Measurements from ENCODE around the gene CPN1.

The CPN1 gene

DNA sequence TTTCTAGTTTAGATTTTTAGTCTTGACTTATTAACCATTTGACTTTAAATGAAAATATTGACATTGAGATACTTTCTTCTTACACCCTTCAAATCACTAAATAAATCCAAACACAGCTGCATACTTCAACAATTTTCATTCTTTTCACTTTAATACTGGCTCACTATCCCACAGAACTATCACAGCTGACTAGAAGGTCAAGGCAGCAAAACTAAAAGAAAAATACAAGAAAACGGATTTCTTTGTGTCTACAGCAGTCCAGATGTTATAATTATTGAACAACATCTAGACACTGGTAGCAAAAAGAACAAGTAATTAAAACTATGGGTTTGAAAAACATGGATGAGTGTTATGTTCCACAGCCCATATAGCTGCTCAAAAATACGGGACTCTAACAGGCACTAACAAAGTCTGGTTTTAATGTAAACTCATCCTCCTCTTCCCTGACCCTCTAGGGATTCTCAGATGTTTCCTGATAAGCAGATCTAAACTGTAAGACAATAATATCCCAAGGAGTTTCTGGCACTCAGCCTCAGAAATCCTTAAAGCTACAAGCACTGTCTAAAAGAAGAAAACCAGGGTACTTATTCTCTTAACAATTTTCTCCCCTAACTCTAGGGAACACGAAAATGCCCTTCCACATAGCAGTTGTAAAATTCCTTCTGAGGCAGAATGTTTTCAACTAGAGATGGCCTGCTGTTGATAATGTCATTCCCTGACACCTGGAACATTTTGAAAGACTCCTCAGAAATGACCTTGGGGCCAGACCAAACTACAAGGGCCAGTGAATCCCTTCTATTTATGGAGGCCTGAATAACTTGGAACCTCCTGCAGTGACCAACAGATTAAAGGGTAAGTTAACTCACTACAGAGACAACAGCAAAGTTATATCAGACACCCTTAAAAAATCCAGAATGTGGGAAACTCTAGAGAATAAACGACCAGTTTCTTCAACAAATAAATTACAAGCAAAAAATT, 84.7 kb downstream of the CPN1 start:
- no peak for DNase-seq (ENCODE audit: low read depth in 2 of 2)

DNA sequence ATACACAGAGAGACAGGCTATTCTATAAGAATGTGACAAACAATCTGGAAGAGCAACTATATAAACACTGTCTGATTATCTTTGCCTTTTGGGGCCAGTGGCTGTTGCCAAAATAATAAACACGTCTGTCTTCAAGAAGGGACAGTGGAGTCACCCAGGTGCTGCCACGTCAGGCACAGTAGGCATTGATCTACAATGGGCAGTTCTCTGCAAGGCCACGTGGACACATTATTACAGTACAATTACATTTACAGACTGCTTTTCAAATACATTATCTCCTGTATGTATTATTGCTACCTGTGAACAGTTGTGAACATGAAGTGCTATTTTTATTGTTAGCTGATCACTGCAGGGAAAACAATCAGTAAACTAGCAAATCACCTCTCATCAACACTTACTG, 86.0 kb downstream of the CPN1 start:
- DNase-seq (ENCODE audit: low read depth in 2 of 2): no peak

DNA sequence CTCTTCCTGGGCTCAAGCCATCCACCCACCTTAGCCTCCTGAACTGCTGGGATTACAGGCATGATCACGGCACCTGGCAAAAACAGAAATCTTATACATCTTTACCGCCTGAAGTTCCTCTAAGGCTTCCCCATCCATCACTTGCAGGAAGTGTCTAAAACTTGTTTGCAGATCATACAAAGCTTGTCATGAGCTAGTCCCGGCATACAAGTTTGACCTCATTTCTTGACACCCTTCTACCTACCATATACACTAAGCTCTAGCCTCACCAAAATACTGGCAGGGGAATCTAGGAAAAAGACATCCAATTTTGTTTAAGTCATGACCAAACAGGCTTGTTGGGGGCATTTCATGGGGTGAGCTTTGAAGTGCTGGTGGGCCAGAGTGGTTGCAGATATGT, 86.4 kb downstream of the CPN1 start:
- no peak for DNase-seq (ENCODE audit: low read depth in 2 of 2)

DNA sequence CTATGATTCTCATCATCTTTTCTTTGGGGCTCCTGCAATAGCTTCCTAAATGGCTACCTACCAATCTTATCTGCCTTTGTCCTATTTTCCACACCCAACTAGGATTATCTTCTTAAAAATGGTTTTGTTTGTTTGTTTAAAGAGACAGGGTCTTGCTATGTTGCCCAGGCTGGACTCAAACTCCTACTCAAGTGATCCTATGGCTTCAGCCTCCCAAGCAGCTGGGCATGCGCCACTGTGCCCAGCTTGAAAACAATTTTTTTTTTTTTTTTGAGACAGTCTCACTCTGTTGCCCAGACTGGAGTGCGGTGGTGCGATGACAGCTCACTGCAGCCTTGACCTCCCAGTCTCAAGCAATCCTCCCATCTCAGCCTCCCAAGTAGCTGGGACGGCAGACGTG, 86.9 kb downstream of the CPN1 start:
- DNase-seq (ENCODE audit: low read depth in 2 of 2): no peak

DNA sequence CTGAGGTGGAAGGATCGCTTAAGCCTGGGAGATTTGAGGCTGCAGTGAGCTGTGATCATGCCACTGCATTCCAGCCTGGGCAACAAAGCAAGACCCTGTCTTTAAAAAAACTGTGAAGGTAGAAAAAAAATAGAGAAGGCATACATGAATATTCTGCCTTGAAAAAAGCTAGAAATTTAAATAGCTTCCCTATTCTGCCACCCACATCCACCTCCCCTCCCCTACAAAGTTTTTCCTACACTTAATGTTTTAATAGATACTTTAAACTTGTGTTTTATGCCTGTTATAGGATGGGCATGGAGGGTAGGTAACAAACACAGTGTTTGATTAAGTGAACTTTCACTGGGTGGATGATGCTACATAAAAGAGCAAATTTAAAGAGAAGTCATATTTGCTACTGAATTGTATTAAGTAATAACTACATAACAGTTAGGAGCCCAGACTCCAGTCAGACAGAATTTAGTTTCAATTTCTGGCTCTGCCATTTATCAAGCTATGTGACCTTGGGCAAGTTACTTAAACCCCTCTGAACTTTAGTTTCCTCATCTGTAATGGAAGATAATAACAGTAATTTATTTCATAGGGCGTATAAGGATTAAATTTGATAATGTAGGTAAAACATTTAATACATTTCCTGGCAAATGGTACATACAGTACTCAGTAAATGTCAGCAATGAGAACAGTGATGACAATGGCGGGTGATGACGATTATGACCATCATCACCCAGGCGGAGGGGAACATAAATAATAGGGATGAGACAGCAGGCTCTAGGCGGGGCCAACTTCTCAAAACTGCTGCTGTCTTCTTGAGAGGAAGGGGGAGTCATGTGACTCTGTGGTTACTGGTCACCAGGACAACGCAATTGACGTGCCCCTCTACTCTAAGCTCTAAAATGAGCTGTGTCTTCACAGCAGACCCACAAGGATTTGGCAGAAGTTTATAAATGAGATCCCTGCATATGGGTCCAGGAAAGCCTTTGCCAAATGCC, 87.7 kb downstream of the CPN1 start:
- peak; percentile 30 to 43 for DNase-seq (ENCODE audit: low read depth in 2 of 2)

All from stimulated activated CD8-positive, alpha-beta memory T cell treated with anti-CD3 and anti-CD28 coated beads, Interleukin-2, amount 100 ng/mL, for 48 hours (primary cell).